ENCODE data around the gene ZMAT2. TPM values are rescaled to one million over a fixed set of nuclear protein-coding genes. Genes with fewer than 3 reads are reported as not detected.
"Not testable (repeated sequence)": the region's sequence is repeated elsewhere in the genome, so short reads cannot be mapped to it uniquely, and the experiment has no call there.

Gene ZMAT2
- total and polyA plus RNA-seq, 2 of the 8 experiments (the other 6 are each of a cell fraction or from before 2014, with no cell fraction given): 56.8 to 65.9 TPM

DNA sequence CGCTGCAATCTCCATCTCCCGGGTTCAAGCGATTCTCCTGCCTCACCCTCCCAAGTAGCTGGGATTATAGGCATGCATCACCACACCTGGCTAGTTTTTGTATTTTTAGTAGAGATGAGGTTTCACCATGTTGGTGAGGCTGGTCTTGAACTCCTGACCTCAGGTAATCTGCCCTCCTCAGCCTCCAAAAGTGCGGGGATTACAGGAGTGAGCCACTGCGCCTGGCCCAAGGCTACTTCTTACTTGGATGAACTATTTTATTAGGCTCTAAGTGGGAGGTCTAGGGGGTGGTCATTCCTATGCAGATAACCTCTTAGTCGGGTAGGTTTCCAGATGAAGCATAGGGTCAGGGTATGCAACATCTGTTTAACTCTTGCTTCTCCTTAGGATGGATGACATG, 39.9 kb upstream of the ZMAT2 start:
- FAIRE-seq; H2BK12ac ChIP-seq (ENCODE audit: low read depth, low read length); H2BK120ac ChIP-seq (replicated peaks; ENCODE audit: low read depth, low read length); H4K20me1 ChIP-seq (replicated peaks in 1 of 2; ENCODE audit: control insufficient read depth in 1 of 2, insufficient read depth in 2 of 2, low read length in 2 of 2); H3K4me1 ChIP-seq (replicated peaks in 1 of 4; ENCODE audit: control insufficient read depth in 3 of 4, insufficient read depth in 4 of 4, low read length in 3 of 4); H3K9ac ChIP-seq (replicated peaks in 1 of 4; ENCODE audit: extremely low read depth in 1 of 4, low read depth in 3 of 4, low read length in 3 of 4); H4K5ac ChIP-seq (ENCODE audit: insufficient read length, low read depth, low read length); H3K4ac ChIP-seq (replicated peaks; ENCODE audit: insufficient read length, low read depth, low read length); H3K23me2 ChIP-seq (ENCODE audit: low read depth, low read length); H3K14ac ChIP-seq (ENCODE audit: insufficient read length); H3K4me3 ChIP-seq (ENCODE audit: extremely low read depth in 1 of 4, insufficient read depth in 2 of 4, low read depth in 3 of 4, low read length in 4 of 4); DNase-seq (ENCODE audit: low read depth in 1 of 2, low spot score in 2 of 2); H2BK5ac ChIP-seq (ENCODE audit: low read depth, low read length); H2BK15ac ChIP-seq (ENCODE audit: low read length); CTCF ChIA-PET (ENCODE audit: partially characterized antibody); H3K23ac ChIP-seq (ENCODE audit: insufficient read length); H3K27me3 ChIP-seq (replicated peaks in 1 of 4; ENCODE audit: control insufficient read depth in 3 of 4, extremely low read depth in 1 of 4, insufficient read depth in 3 of 4, low read length in 3 of 4); H3K18ac ChIP-seq (ENCODE audit: extremely low read depth, low read length); H3K9me3 ChIP-seq (ENCODE audit: insufficient read depth in 2 of 2, low read depth in 1 of 2, low read length in 1 of 2); H3K27ac ChIP-seq (ENCODE audit: low read depth, low read length); H2AFZ ChIP-seq (ENCODE audit: low read length); H3K79me1 ChIP-seq (ENCODE audit: low read depth, low read length); H4K91ac ChIP-seq (replicated peaks; ENCODE audit: insufficient read length, low read length); H3K79me2 ChIP-seq (ENCODE audit: control insufficient read depth in 1 of 2, insufficient read depth in 2 of 2, low read length in 2 of 2); H2BK20ac ChIP-seq (ENCODE audit: low read length); H3K4me2 ChIP-seq (ENCODE audit: insufficient read depth in 1 of 2, low read depth in 2 of 2, low read length in 2 of 2); H4K8ac ChIP-seq (ENCODE audit: extremely low read depth, insufficient read depth, low read length); H2AK5ac ChIP-seq (ENCODE audit: low read depth, low read length); H3K56ac ChIP-seq (replicated peaks; ENCODE audit: insufficient read length, low read depth, low read length): not testable (repeated sequence)
- WGBS, 2 experiments (ENCODE audit: extremely low coverage in 1 of 2, insufficient coverage in 1 of 2, insufficient read length in 1 of 2, insufficient replicate concordance in 2 of 2, low coverage in 1 of 2, low lambda C conversion rate in 2 of 2, missing lambda C conversion rate in 1 of 2): 97% methylated on average over 6 of the region's 6 CpGs; no CpG with 5 or more reads in 1 of the 2 experiments
- H3K36me3 ChIP-seq (ENCODE audit: control insufficient read depth in 2 of 4, insufficient read depth in 4 of 4, low read length in 3 of 4): peaks cover 10 to 61% (median 48%) of the 10 kb centered on the region in 4 experiments; a peak in 7 of 8 replicates
- POLR2A ChIA-PET (ENCODE audit: partially characterized antibody): interaction anchor here (9.9 kb wide), 1 partner anchor 13 kb away, joined by 87 read pairs; the partner anchor contains the start of genes IK and NDUFA2
